ENCODE measurements around the gene MAPK8.

The MAPK8 gene

GRCh38 chr10:48458662-48459048 lies 152.2 kb downstream of the MAPK8 start:
- H3K27ac ChIP-seq = no peak overlapping the region
- TF ChIP-seq CTCF (conservative IDR thresholded peaks at IDR 0.05) = no peak

- no peak overlapping the region for H3K27ac ChIP-seq
- no peak for TF ChIP-seq CTCF (conservative IDR thresholded peaks at IDR 0.05)
Measured at GRCh38 chr10:48459270-48460150, 153.0 kb downstream of the MAPK8 start.

- TF ChIP-seq CTCF (conservative IDR thresholded peaks at IDR 0.05) = no peak
- H3K27ac ChIP-seq = no peak overlapping the region
Measured at GRCh38 chr10:48460182-48460581, 153.7 kb downstream of the MAPK8 start.

GRCh38 chr10:48461623-48462481 lies 155.4 kb downstream of the MAPK8 start:
- no peak overlapping the region for H3K27ac ChIP-seq
- no peak for TF ChIP-seq CTCF (conservative IDR thresholded peaks at IDR 0.05)

GRCh38 chr10:48462482-48463020 lies 156.1 kb downstream of the MAPK8 start:
- H3K27ac ChIP-seq = no peak overlapping the region

GRCh38 chr10:48463318-48464003 lies 157.0 kb downstream of the MAPK8 start:
- H3K27ac ChIP-seq = no peak overlapping the region
- no peak for TF ChIP-seq CTCF (conservative IDR thresholded peaks at IDR 0.05)

More at GRCh38 chr10:48462482-48463020, 156.1 kb downstream of the MAPK8 start:
- TF ChIP-seq CTCF (conservative IDR thresholded peaks at IDR 0.05) = no peak

All from VCaP (cell line).